ENCODE measurements around the gene MAPK4. TPM values are rescaled to one million over a fixed set of nuclear protein-coding genes. Genes with fewer than 3 reads are reported as not detected.
"Not testable (repeated sequence)": the region's sequence is repeated elsewhere in the genome, so short reads cannot be mapped to it uniquely, and the experiment has no call there.

MAPK4 gene
- 7.0 TPM for total RNA-seq
- long read RNA-seq, full-length matches to known transcripts, result 6 of 12 reads
- long read RNA-seq, partial matches to known transcripts, result 2 of 12 reads
- long read RNA-seq, other reads (novel, unspliced or antisense), result 4 of 12 reads

DNA sequence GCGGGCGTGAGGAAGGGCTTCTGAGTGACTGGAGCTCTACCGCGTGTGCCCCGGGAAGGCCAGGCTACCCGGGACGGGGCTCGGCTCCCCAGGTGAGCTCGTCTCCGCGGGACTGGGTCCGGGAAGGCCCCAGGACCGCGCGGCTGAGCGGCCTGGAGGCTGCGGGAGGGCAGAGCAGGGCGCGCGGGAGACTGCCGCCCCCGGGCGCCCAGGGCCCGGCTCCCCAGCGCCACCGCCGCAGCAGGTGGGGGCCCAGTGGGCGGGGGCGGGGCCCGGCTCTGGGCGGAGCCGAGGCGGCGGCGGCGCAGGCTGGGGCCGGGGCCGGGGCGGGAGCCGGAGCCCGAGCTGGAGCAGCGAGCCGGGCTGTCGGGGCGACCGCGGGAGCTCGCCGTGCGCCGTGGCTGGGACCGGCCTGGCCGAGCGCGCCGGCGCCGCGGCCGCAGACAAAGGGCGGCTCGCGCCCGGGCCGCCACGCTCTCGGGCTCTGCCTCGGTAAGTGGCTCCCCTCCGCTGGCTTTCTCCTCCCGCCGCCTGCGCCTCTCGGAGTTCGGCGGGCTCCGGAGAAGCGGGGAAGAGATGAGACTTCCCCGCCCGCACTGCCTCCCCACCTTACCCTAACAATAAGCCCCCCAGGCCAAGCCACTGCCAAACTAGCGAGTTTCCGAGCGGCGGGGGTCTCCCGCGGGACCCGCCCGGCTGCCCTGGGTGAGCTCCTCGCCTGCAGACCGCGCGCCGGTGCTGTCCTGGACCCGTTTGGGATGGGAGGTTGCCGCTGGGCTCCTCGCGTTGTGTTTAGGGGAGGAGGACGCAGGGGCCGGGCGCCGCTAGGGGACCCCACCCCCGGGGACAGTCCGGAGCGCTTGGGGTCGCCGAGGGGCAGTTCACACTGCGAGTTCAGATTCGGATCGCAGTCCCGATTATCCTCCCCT lies at the start of gene MAPK4:
MAPK4 (plus strand) TSS at position 336 of the 929 bp plus-strand sequence. CDS start 103,872 bp downstream, outside the sequence.
- ATAC-seq (peak; percentile 92), DNase-seq (peak; percentile 78)
- Histone ChIP-seq H3K27ac (no peak within 1 kb of the TSS), H3K4me1 (peaks cover 12% of the 10 kb centered on the region), H3K4me3 (peak within 1 kb of the TSS; percentile 58), H3K36me3 (no peaks in the 10 kb centered on the region), H3K9me3 (no peaks in the 10 kb centered on the region), H3K27me3 (peaks cover 36% of the 10 kb centered on the region)
- TF ChIP-seq, protein P1, sequence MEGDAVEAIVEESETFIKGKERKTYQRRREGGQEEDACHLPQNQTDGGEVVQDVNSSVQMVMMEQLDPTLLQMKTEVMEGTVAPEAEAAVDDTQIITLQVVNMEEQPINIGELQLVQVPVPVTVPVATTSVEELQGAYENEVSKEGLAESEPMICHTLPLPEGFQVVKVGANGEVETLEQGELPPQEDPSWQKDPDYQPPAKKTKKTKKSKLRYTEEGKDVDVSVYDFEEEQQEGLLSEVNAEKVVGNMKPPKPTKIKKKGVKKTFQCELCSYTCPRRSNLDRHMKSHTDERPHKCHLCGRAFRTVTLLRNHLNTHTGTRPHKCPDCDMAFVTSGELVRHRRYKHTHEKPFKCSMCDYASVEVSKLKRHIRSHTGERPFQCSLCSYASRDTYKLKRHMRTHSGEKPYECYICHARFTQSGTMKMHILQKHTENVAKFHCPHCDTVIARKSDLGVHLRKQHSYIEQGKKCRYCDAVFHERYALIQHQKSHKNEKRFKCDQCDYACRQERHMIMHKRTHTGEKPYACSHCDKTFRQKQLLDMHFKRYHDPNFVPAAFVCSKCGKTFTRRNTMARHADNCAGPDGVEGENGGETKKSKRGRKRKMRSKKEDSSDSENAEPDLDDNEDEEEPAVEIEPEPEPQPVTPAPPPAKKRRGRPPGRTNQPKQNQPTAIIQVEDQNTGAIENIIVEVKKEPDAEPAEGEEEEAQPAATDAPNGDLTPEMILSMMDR (IDR thresholded peaks at IDR 0.05), result no peak
- intact Hi-C loops (cut with DNase I), result no loop called here

DNA sequence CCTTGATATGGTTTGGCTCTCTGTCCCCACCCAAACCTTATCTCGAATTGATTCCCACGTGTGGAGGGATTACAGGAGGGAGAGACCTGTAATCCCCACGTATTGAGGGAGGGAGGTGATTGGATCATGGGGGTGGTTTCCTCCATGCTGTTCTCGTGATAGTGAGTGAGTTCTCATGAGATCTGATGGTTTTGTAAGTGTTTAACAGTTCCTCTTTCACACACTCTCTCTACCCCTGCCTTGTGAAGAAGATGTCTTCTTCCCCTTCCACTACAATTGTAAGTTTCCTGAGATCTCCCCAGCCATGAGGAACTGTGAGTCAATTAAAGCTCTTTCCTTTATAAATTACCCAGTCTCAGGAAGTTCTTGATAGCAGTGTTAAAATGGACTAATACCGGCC lies 42.6 kb upstream of the MAPK4 start:
- H3K27me3 ChIP-seq; intact Hi-C loops (cut with DNase I); H3K4me3 ChIP-seq; H3K27ac ChIP-seq; H3K9me3 ChIP-seq; H3K36me3 ChIP-seq; DNase-seq; ATAC-seq; H3K4me1 ChIP-seq: not testable (repeated sequence)

DNA sequence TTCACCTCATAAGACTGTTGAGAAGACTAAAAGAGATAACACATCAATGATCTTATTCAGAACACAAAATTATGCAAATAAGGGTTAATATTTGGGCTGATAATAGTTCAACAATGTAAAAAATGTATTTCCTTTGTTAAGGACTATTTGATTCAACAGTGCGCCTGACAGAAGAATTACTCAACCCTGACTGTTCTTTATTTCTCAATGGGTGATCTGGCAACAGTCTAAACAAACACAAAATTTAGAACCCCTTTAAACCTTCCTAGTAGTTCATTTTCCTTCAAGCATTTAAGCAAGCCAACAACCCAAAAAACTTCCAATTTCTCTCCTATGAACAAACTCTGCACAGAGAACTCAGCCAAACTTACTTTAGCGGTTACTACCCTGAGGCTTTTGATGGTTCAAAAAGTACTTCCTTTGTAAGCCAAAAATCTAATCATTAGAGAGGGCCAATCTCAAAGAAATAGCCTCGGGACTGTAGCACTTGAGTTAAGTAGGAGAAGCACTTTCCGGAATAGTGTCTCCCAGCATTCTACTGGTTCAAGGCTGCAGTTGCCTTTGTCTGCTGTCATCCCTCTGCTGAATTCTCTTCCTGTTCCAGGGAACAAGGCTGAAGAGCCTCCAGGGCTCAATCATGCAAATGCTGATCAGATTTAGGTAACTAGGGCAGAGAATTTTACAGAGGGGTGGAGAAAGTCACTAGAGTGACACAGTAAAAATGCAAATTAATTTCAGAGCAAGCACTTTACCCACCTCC lies 40.9 kb upstream of the MAPK4 start:
- ATAC-seq, result peak; percentile 17
- DNase-seq, result no peak
- no peaks in the 10 kb centered on the region for H3K9me3 ChIP-seq
- TF ChIP-seq, protein P1 (IDR thresholded peaks at IDR 0.05), result no peak
- H3K27me3 ChIP-seq, result no peaks in the 10 kb centered on the region
- intact Hi-C loops (cut with DNase I), result no loop called here
- no peaks in the 10 kb centered on the region for H3K36me3 ChIP-seq
- H3K4me1 ChIP-seq, result no peaks in the 10 kb centered on the region
- H3K4me3 ChIP-seq, result no peak overlapping the region
- H3K27ac ChIP-seq, result no peak overlapping the region

DNA sequence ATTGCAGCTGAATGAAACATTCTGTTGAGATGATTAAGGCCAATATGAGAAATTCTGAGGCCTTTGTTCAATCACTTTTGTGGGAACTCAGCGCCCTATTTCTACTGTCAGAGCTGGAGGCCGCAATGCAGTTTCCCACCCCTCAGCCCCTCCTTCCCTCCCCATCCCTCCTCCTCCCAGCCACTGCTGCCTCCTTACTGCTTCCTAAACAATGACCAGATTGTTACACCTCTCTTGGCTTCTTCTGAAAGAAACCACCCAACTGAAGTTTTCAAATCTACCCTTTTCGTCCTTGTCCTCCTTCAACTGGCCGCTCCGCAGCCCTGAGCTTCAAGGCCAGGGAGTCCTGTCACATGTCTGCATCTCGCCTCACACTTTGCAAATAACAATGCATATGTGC lies 36.7 kb upstream of the MAPK4 start:
- DNase-seq (no peak), ATAC-seq (no peak)
- TF ChIP-seq, protein P1 (IDR thresholded peaks at IDR 0.05), result no peak
- intact Hi-C loops (cut with DNase I), result no loop called here
- Histone ChIP-seq H3K36me3 (no peaks in the 10 kb centered on the region), H3K27me3 (no peaks in the 10 kb centered on the region), H3K4me1 (no peaks in the 10 kb centered on the region), H3K4me3 (no peak overlapping the region), H3K9me3 (no peaks in the 10 kb centered on the region), H3K27ac (no peak overlapping the region)

DNA sequence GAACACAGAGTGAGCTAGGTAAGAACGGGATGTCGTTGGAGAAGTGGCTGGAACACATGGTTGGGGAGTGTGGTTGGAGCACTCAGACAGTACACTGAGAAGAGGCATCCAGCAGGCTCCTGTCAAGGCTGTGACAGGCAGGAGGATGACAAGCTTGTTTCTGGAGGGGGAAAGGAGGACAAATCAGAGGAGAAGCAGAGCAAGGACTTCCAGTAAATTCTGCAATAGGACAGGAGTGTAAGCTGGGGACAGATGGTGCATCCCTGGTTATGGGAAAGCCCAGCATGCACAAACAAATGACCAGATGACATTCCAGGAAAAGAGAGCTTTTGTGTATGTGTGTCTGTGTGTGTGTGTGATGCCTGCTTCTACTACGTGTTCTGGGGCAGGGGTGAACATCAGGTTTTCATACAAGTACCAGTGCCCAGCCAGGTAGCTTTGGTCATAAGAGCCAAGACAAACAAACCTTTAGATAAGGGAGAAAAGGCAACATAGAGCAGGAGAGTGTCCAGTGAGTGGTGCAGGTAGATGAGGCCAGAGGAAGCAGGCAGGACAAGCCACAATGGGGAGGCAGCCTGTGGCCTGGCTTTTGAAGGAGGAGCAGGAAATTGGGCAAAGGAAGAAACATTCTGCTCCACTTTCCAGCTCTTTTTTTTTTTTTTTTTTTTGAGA lies 32.1 kb upstream of the MAPK4 start:
- Histone ChIP-seq H3K4me3 (no peak overlapping the region), H3K27ac (no peak overlapping the region), H3K9me3 (no peaks in the 10 kb centered on the region), H3K36me3 (no peaks in the 10 kb centered on the region), H3K4me1 (no peaks in the 10 kb centered on the region), H3K27me3 (no peaks in the 10 kb centered on the region)
- TF ChIP-seq, protein P1 (IDR thresholded peaks at IDR 0.05), result no peak
- ATAC-seq (peak; percentile 87), DNase-seq (no peak)
- intact Hi-C loops (cut with DNase I), result no loop called here

All from upper lobe of right lung (tissue), 1 donor.